SK-N-SH treated with all-trans-retinoic acid at 6 μM for 48 hours (cell line): Measurements from ENCODE around the gene FCRLB.

ENCODE experiments used
- ATAC-seq: fragments of 200-7000 bp; cut with Tn5 transposase; 3 replicates; pipeline ENCODE4 v1.9.1; 2020; ENCODE audit warnings: mild to moderate bottlenecking, moderate library complexity
- ARNTL ChIP-seq: fragments of 450-650 bp; formaldehyde crosslinking; IDR thresholded peaks from 2 replicates; pipeline ENCODE4 v1.5.0; 2020; ENCODE audit warnings: low read depth, mild to moderate bottlenecking, moderate library complexity, borderline replicate concordance
- CREB5 ChIP-seq: fragments of 250-450 bp; sonication (Bioruptor Pico); IDR thresholded peaks from 2 replicates; pipeline ENCODE4 v1.5.1; 2020; ENCODE audit warnings: low read depth, mild to moderate bottlenecking, moderate library complexity
- CSDC2 ChIP-seq: fragments of 250-450 bp; sonication (Bioruptor Pico); IDR thresholded peaks from 2 replicates; pipeline ENCODE4 v1.5.0; 2020; ENCODE audit warnings: mild to moderate bottlenecking, moderate library complexity
- ESRRG ChIP-seq: fragments of 250-450 bp; sonication (Bioruptor Pico); IDR thresholded peaks from 2 replicates; pipeline ENCODE4 v1.6.1; 2021; ENCODE audit warnings: mild to moderate bottlenecking
- GLIS3 ChIP-seq: fragments of 250-450 bp; sonication (Bioruptor Pico); IDR thresholded peaks from 2 replicates; pipeline ENCODE4 v1.5.0; 2020; ENCODE audit warnings: mild to moderate bottlenecking, moderate library complexity
- ISL1 ChIP-seq: fragments of 250-450 bp; sonication (Bioruptor Pico); IDR thresholded peaks from 2 replicates; pipeline ENCODE4 v2.1.2; 2022; ENCODE audit warnings: mild to moderate bottlenecking, moderate library complexity
- OSR1 ChIP-seq: fragments of 250-450 bp; sonication (Bioruptor Pico); IDR thresholded peaks from 2 replicates; pipeline ENCODE4 v1.8.0; 2022; ENCODE audit warnings: moderate library complexity, mild to moderate bottlenecking, inconsistent platforms
- RARB ChIP-seq: fragments of 250-450 bp; sonication (Bioruptor Pico); IDR thresholded peaks from 2 replicates; pipeline ENCODE4 v1.8.0; 2021; ENCODE audit warnings: mild to moderate bottlenecking, moderate library complexity
- SNAI2 ChIP-seq: fragments of 250-450 bp; sonication (Bioruptor Pico); IDR thresholded peaks from 2 replicates; pipeline ENCODE4 v1.5.0; 2020; ENCODE audit warnings: mild to moderate bottlenecking, moderate library complexity
- TCF4 ChIP-seq: fragments of 250-450 bp; sonication (Bioruptor Pico); IDR thresholded peaks from 2 replicates; pipeline ENCODE4 v1.8.0; 2021; ENCODE audit warnings: mild to moderate bottlenecking, moderate library complexity, borderline replicate concordance
- TOX ChIP-seq: fragments of 250-450 bp; sonication (Bioruptor Pico); IDR thresholded peaks from 2 replicates; pipeline ENCODE4 v1.8.0; 2021; ENCODE audit warnings: mild to moderate bottlenecking, moderate library complexity, borderline replicate concordance
- ZC3H10 ChIP-seq: fragments of 250-450 bp; sonication (Bioruptor Pico); IDR thresholded peaks from 2 replicates; pipeline ENCODE4 v1.5.1; 2021; ENCODE audit warnings: mild to moderate bottlenecking, moderate library complexity
- ZFP3 ChIP-seq: fragments of 250-450 bp; sonication (Bioruptor Pico); IDR thresholded peaks from 2 replicates; pipeline ENCODE4 v1.5.0; 2020; ENCODE audit warnings: mild to moderate bottlenecking, moderate library complexity
- ZFP30 ChIP-seq: fragments of 450-650 bp; formaldehyde crosslinking; IDR thresholded peaks from 2 replicates; pipeline ENCODE4 v1.5.0; 2022; ENCODE audit warnings: mild to moderate bottlenecking, moderate library complexity
- ZNF565 ChIP-seq: fragments of 450-650 bp; formaldehyde crosslinking; conservative IDR thresholded peaks from 2 replicates; pipeline ENCODE4 v1.5.0; 2020; ENCODE audit warnings: low read depth, mild to moderate bottlenecking, moderate library complexity
- ZNF70 ChIP-seq: fragments of 450-650 bp; formaldehyde crosslinking; IDR thresholded peaks from 2 replicates; pipeline ENCODE4 v1.5.0; 2020; ENCODE audit warnings: mild to moderate bottlenecking, moderate library complexity
- ZNF8 ChIP-seq: fragments of 450-650 bp; formaldehyde crosslinking; IDR thresholded peaks from 2 replicates; pipeline ENCODE4 v1.5.0; 2020; ENCODE audit warnings: mild to moderate bottlenecking, moderate library complexity
- TF ChIP-seq, protein P1 (sequence below): fragments of 250-450 bp; sonication (Bioruptor Pico); IDR thresholded peaks from 2 replicates; pipeline ENCODE4 v1.5.0; 2020; ENCODE audit warnings: mild to moderate bottlenecking, moderate library complexity
- TF ChIP-seq, protein P2 (sequence below): fragments of 250-450 bp; sonication (Bioruptor Pico); IDR thresholded peaks from 2 replicates; pipeline ENCODE4 v1.8.0; 2021; ENCODE audit warnings: low read depth, mild to moderate bottlenecking, moderate library complexity, borderline replicate concordance
- TF ChIP-seq, protein P3 (sequence below): fragments of 250-450 bp; sonication (Bioruptor Pico); IDR thresholded peaks from 2 replicates; pipeline ENCODE4 v1.5.1; 2021; ENCODE audit warnings: mild to moderate bottlenecking, moderate library complexity

The FCRLB gene

GRCh38 chr1:161737625-161738024 is 16.3 kb downstream of the FCRLB start:
- TF ChIP-seq, protein P1, sequence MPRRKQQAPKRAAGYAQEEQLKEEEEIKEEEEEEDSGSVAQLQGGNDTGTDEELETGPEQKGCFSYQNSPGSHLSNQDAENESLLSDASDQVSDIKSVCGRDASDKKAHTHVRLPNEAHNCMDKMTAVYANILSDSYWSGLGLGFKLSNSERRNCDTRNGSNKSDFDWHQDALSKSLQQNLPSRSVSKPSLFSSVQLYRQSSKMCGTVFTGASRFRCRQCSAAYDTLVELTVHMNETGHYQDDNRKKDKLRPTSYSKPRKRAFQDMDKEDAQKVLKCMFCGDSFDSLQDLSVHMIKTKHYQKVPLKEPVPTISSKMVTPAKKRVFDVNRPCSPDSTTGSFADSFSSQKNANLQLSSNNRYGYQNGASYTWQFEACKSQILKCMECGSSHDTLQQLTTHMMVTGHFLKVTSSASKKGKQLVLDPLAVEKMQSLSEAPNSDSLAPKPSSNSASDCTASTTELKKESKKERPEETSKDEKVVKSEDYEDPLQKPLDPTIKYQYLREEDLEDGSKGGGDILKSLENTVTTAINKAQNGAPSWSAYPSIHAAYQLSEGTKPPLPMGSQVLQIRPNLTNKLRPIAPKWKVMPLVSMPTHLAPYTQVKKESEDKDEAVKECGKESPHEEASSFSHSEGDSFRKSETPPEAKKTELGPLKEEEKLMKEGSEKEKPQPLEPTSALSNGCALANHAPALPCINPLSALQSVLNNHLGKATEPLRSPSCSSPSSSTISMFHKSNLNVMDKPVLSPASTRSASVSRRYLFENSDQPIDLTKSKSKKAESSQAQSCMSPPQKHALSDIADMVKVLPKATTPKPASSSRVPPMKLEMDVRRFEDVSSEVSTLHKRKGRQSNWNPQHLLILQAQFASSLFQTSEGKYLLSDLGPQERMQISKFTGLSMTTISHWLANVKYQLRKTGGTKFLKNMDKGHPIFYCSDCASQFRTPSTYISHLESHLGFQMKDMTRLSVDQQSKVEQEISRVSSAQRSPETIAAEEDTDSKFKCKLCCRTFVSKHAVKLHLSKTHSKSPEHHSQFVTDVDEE, result no peak
- no peak for TF ChIP-seq TOX (CRISPR knock-in tag)
- TF ChIP-seq RARB (CRISPR knock-in tag), result no peak
- no peak for TF ChIP-seq ESRRG (CRISPR knock-in tag)
- no peak for TF ChIP-seq ARNTL (CRISPR knock-in tag)
- TF ChIP-seq ISL1 (CRISPR knock-in tag), result no peak
- no peak for TF ChIP-seq ZNF70 (CRISPR knock-in tag)
- no peak for TF ChIP-seq CREB5 (CRISPR knock-in tag)
- TF ChIP-seq TCF4 (CRISPR knock-in tag), result no peak
- no peak for TF ChIP-seq OSR1 (CRISPR knock-in tag)
- TF ChIP-seq, protein P2, sequence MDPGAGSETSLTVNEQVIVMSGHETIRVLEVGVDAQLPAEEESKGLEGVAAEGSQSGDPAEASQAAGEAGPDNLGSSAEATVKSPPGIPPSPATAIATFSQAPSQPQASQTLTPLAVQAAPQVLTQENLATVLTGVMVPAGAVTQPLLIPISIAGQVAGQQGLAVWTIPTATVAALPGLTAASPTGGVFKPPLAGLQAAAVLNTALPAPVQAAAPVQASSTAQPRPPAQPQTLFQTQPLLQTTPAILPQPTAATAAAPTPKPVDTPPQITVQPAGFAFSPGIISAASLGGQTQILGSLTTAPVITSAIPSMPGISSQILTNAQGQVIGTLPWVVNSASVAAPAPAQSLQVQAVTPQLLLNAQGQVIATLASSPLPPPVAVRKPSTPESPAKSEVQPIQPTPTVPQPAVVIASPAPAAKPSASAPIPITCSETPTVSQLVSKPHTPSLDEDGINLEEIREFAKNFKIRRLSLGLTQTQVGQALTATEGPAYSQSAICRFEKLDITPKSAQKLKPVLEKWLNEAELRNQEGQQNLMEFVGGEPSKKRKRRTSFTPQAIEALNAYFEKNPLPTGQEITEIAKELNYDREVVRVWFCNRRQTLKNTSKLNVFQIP (CRISPR knock-in tag), result no peak
- TF ChIP-seq ZNF565 (CRISPR knock-in tag), result no peak
- no peak for ATAC-seq

DNA sequence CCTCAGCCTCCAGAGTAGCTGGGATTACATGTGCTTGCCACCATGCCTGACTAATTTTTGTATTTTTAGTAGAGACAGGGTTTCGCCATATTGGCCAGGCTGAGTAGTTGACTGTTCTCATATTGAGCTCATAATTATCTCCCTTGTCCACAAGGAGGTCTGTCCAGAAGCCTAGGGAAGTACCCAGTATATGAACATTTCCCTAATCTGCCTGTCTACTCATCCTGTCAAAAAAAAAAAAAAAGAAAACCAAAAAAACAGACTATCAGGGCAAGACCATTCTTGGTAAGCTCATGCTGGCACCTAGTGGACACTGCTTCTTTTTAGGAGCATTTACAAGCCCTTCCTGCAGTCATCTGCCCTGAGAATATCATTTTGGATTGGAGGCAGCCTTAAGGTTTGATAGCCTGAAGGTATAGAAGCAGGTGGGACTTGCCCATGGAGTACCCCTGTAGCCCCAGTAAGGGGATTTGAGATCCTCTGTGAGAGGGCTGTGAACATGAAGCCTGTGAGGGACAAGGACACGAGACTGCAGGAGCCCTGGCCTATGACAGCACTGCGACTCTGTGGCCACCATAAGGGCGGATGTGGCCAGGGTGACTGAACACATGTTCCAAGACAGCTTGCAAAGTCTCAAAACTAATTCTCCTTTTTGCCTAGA is 17.4 kb downstream of the FCRLB start:
- TF ChIP-seq ZC3H10 (CRISPR knock-in tag) (no peak), ZNF8 (CRISPR knock-in tag) (no peak), SNAI2 (CRISPR knock-in tag) (no peak), ZFP30 (CRISPR knock-in tag) (no peak), ESRRG (CRISPR knock-in tag) (no peak), CSDC2 (CRISPR knock-in tag) (no peak)
- TF ChIP-seq, protein P1, result no peak
- peak; percentile 85 for ATAC-seq

- TF ChIP-seq CREB5 (CRISPR knock-in tag), result no peak
- TF ChIP-seq CSDC2 (CRISPR knock-in tag), result no peak
- TF ChIP-seq ZFP30 (CRISPR knock-in tag), result no peak
- TF ChIP-seq TOX (CRISPR knock-in tag), result no peak
- TF ChIP-seq ZNF565 (CRISPR knock-in tag), result no peak
- TF ChIP-seq ARNTL (CRISPR knock-in tag), result no peak
- TF ChIP-seq ZC3H10 (CRISPR knock-in tag), result no peak
- TF ChIP-seq, protein P3, sequence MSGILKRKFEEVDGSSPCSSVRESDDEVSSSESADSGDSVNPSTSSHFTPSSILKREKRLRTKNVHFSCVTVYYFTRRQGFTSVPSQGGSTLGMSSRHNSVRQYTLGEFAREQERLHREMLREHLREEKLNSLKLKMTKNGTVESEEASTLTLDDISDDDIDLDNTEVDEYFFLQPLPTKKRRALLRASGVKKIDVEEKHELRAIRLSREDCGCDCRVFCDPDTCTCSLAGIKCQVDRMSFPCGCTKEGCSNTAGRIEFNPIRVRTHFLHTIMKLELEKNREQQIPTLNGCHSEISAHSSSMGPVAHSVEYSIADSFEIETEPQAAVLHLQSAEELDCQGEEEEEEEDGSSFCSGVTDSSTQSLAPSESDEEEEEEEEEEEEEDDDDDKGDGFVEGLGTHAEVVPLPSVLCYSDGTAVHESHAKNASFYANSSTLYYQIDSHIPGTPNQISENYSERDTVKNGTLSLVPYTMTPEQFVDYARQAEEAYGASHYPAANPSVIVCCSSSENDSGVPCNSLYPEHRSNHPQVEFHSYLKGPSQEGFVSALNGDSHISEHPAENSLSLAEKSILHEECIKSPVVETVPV, result no peak
- no peak for TF ChIP-seq TCF4 (CRISPR knock-in tag)
- no peak for TF ChIP-seq GLIS3 (CRISPR knock-in tag)
- TF ChIP-seq ISL1 (CRISPR knock-in tag), result no peak
- no peak for TF ChIP-seq ZFP3 (CRISPR knock-in tag)
- no peak for ATAC-seq
Observed at GRCh38 chr1:161739865-161740566, 18.7 kb downstream of the FCRLB start.
